ENCODE data around the gene NECAB3. TPM values are rescaled to one million over a fixed set of nuclear protein-coding genes. Genes with fewer than 3 reads are reported as not detected.

The NECAB3 gene
- total and polyA plus RNA-seq, 2 of the 13 experiments (the other 11 are each of a cell fraction or from before 2014, with no cell fraction given), result 61.5 to 65.5 TPM

DNA sequence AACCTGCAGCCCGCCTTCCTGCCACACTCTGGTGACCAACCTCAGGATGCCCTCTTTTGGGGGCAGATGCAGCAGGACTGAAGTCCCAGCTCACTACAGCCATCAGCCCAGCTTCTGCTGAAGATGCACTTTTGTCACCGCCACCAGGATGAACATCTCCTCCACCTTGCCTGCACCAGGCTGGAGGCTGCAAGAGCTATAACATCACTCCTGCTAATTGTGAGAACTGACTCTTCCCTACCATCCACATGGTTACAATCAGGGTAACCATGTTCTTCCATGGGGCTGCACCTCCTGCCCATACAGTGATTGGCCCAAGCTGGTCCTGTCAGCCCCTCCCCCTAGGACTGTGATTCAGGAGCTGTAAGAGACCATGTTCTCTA is 9.5 kb downstream of the NECAB3 start (continued):
- TF ChIP-seq ZZZ3 (CRISPR knock-in tag; IDR thresholded peaks at IDR 0.05; ENCODE audit: borderline replicate concordance) (no peak), CHD4 (IDR thresholded peaks at IDR 0.05; ENCODE audit: borderline replicate concordance, low read length) (no peak), KLF13 (CRISPR knock-in tag; IDR thresholded peaks at IDR 0.05) (no peak), ETV5 (CRISPR knock-in tag; IDR thresholded peaks at IDR 0.05; ENCODE audit: borderline replicate concordance) (0 out of 2 replicates have a peak, but pooled peaks have one; percentile 1), NAIF1 (CRISPR knock-in tag; IDR thresholded peaks at IDR 0.05; ENCODE audit: borderline replicate concordance) (no peak), SRSF4 (IDR thresholded peaks at IDR 0.05; ENCODE audit: low read depth, low read length, poor library complexity, severe bottlenecking) (no peak), MEF2D (CRISPR knock-in tag; IDR thresholded peaks at IDR 0.05) (no peak), ZNF891 (CRISPR knock-in tag; IDR thresholded peaks at IDR 0.05) (0 out of 2 replicates have a peak, but pooled peaks have one; percentile 31), IKZF4 (CRISPR knock-in tag; IDR thresholded peaks at IDR 0.05; ENCODE audit: borderline replicate concordance, low read depth, not compliant biosample characterization) (no peak), REPIN1 (CRISPR knock-in tag; IDR thresholded peaks at IDR 0.05; ENCODE audit: borderline replicate concordance, low read depth) (no peak; the same call in 1 of the 2 replicates), TAF15 (IDR thresholded peaks at IDR 0.05; ENCODE audit: low read depth, low read length, poor library complexity, severe bottlenecking) (no peak), SP140L (CRISPR knock-in tag; IDR thresholded peaks at IDR 0.05; ENCODE audit: borderline replicate concordance) (no peak), TCF7L2 (IDR thresholded peaks at IDR 0.05; ENCODE audit: low read depth, low read length) (no peak), MAFF (IDR thresholded peaks at IDR 0.05; ENCODE audit: low read depth, low read length) (peak; percentile 76), JUNB (CRISPR knock-in tag; IDR thresholded peaks at IDR 0.05; ENCODE audit: borderline replicate concordance) (no peak), WIZ (CRISPR knock-in tag; IDR thresholded peaks at IDR 0.05) (no peak), ZNF274 (CRISPR knock-in tag; IDR thresholded peaks at IDR 0.05) (no peak), SALL1 (CRISPR knock-in tag; IDR thresholded peaks at IDR 0.05) (peak; percentile 8; the same call in 1 of the 2 replicates)
- TF ChIP-seq, protein P1, sequence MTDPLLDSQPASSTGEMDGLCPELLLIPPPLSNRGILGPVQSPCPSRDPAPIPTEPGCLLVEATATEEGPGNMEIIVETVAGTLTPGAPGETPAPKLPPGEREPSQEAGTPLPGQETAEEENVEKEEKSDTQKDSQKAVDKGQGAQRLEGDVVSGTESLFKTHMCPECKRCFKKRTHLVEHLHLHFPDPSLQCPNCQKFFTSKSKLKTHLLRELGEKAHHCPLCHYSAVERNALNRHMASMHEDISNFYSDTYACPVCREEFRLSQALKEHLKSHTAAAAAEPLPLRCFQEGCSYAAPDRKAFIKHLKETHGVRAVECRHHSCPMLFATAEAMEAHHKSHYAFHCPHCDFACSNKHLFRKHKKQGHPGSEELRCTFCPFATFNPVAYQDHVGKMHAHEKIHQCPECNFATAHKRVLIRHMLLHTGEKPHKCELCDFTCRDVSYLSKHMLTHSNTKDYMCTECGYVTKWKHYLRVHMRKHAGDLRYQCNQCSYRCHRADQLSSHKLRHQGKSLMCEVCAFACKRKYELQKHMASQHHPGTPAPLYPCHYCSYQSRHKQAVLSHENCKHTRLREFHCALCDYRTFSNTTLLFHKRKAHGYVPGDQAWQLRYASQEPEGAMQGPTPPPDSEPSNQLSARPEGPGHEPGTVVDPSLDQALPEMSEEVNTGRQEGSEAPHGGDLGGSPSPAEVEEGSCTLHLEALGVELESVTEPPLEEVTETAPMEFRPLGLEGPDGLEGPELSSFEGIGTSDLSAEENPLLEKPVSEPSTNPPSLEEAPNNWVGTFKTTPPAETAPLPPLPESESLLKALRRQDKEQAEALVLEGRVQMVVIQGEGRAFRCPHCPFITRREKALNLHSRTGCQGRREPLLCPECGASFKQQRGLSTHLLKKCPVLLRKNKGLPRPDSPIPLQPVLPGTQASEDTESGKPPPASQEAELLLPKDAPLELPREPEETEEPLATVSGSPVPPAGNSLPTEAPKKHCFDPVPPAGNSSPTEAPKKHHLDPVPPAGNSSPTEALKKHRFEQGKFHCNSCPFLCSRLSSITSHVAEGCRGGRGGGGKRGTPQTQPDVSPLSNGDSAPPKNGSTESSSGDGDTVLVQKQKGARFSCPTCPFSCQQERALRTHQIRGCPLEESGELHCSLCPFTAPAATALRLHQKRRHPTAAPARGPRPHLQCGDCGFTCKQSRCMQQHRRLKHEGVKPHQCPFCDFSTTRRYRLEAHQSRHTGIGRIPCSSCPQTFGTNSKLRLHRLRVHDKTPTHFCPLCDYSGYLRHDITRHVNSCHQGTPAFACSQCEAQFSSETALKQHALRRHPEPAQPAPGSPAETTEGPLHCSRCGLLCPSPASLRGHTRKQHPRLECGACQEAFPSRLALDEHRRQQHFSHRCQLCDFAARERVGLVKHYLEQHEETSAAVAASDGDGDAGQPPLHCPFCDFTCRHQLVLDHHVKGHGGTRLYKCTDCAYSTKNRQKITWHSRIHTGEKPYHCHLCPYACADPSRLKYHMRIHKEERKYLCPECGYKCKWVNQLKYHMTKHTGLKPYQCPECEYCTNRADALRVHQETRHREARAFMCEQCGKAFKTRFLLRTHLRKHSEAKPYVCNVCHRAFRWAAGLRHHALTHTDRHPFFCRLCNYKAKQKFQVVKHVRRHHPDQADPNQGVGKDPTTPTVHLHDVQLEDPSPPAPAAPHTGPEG (CRISPR knock-in tag; IDR thresholded peaks at IDR 0.05), result no peak
- TF ChIP-seq, protein P2, sequence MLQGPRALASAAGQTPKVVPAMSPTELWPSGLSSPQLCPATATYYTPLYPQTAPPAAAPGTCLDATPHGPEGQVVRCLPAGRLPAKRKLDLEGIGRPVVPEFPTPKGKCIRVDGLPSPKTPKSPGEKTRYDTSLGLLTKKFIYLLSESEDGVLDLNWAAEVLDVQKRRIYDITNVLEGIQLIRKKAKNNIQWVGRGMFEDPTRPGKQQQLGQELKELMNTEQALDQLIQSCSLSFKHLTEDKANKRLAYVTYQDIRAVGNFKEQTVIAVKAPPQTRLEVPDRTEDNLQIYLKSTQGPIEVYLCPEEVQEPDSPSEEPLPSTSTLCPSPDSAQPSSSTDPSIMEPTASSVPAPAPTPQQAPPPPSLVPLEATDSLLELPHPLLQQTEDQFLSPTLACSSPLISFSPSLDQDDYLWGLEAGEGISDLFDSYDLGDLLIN (CRISPR knock-in tag; IDR thresholded peaks at IDR 0.05; ENCODE audit: borderline replicate concordance), result no peak
- TF ChIP-seq, protein P3, sequence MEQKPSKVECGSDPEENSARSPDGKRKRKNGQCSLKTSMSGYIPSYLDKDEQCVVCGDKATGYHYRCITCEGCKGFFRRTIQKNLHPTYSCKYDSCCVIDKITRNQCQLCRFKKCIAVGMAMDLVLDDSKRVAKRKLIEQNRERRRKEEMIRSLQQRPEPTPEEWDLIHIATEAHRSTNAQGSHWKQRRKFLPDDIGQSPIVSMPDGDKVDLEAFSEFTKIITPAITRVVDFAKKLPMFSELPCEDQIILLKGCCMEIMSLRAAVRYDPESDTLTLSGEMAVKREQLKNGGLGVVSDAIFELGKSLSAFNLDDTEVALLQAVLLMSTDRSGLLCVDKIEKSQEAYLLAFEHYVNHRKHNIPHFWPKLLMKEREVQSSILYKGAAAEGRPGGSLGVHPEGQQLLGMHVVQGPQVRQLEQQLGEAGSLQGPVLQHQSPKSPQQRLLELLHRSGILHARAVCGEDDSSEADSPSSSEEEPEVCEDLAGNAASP (CRISPR knock-in tag; IDR thresholded peaks at IDR 0.05; ENCODE audit: borderline replicate concordance), result no peak
